Heart left ventricle (tissue), 16 donors: ENCODE results near the gene FAM111A. TPM values are rescaled to one million over a fixed set of nuclear protein-coding genes. Genes with fewer than 3 reads are reported as not detected.

Experiments
- ATAC-seq, 4 donors: fragments of 200-7000 bp; cut with Tn5 transposase; one replicate each; pipeline ENCODE4 v1.9.1; 2020 to 2022; ENCODE audit warnings: moderate library complexity in 4 of 4, mild to moderate bottlenecking in 3 of 4, moderate number of reproducible peaks in 1 of 4
- DNase-seq, 5 donors: peaks; one replicate each; pipeline ENCODE4 v3.0.0-alpha.2; 2020
- H3K27ac ChIP-seq, 12 donors: fragments of 200-600 bp; sonication (generic) in 4 of 12; one replicate each; pipeline versions ENCODE4 v1.5.0 to v1.8.0; 2016 to 2022; ENCODE audit warnings: mild to moderate bottlenecking in 2 of 12
- H3K27me3 ChIP-seq, 9 donors: fragments of 200-600 bp; sonication (generic) in 2 of 9; one replicate each; pipeline versions ENCODE4 v1.5.1 to v1.8.0; 2016 to 2022; ENCODE audit warnings: mild to moderate bottlenecking in 3 of 9
- H3K36me3 ChIP-seq, 9 donors: fragments of 200-600 bp; sonication (generic) in 2 of 9; one replicate each; pipeline versions ENCODE4 v1.5.0 to v1.8.0; 2018 to 2022; ENCODE audit warnings: mild to moderate bottlenecking in 2 of 9
- H3K4me1 ChIP-seq, 12 donors: fragments of 200-600 bp; sonication (generic) in 4 of 12; one replicate each; pipeline versions ENCODE4 v1.5.0 to v1.8.0; 2016 to 2022; ENCODE audit warnings: mild to moderate bottlenecking in 3 of 12
- H3K4me3 ChIP-seq, 12 donors: fragments of 200-600 bp; sonication (generic) in 4 of 12; one replicate each; pipeline versions ENCODE4 v1.5.0 to v1.8.0; 2017 to 2022; ENCODE audit warnings: mild to moderate bottlenecking in 9 of 12, moderate library complexity in 4 of 12
- H3K9me3 ChIP-seq, 12 donors: fragments of 200-600 bp; sonication (generic) in 4 of 12; one replicate each; pipeline versions ENCODE4 v1.5.0 to v1.8.0; 2016 to 2022; ENCODE audit warnings: mild to moderate bottlenecking in 1 of 12
- POLR2A ChIP-seq, 2 donors: fragments of 450-650 bp; IDR thresholded peaks; one replicate each; pipeline ENCODE4 v1.6.1; 2017; ENCODE audit warnings: antibody characterized with exemption in 2 of 2, mild to moderate bottlenecking in 2 of 2, moderate library complexity in 2 of 2
- WGBS, 4 donors: extraction: QIAGEN DNeasy Blood & Tissue Kit in 2 of 4; methylation state at CpG; one replicate each; pipeline versions ENCODE4 v1.1.5 to v1.1.7; 2013 to 2018; 5-methylcytosine and 5-hydroxymethylcytosine counted together
- intact Hi-C, 10 donors: fragments of 100-400 bp; cut with DNase I; formaldehyde crosslinking; loops; one replicate each; pipeline versions ENCODE4 v1.11.1 to v1.14.2; 2022
- polyA plus RNA-seq, 2 donors: library from polyadenylated mRNA; stranded (reverse); fragments of 200-250 nt; gene quantifications; one replicate each; pipeline ENCODE4 v1.2.3, GENCODE V29; 2013
- total RNA-seq, 9 donors: library from RNA; depleted of rRNA in 2 of 9; stranded (reverse); fragments of >200 nt in 2 of 9; fragmentation: NEBNext Ultra II Directional in 3 of 9; extraction: Animal tissue kit (Norgen Biotek cat#: 25700) in 3 of 9; gene quantifications; one replicate each; pipeline versions ENCODE4 v1.1.0 to v1.2.4, GENCODE V29; 2016 to 2023
- TF ChIP-seq, protein P1 (sequence below), 12 donors: fragments of 200-600 bp; sonication (generic) in 4 of 12; IDR thresholded peaks; one replicate each; pipeline versions ENCODE4 v1.5.0 to v1.8.0; 2018 to 2022; ENCODE audit warnings: antibody characterized with exemption in 12 of 12, mild to moderate bottlenecking in 5 of 12
- donor health status: ischemic (EF 13 %, LVEDD 7.1; RV severe dilation, severe dysfunction).
- donor health status: healthy with polysubstance abuse.
- donor health status: DM: no; HTN: yes; CAD: no.
- donor health status: DM: no; HTN: no; CAD: no.
- donor health status: ischemic (EF 25% LVEDD 6.9; RV normal size, moderate dysfunction).
- donor health status: ischemic (EF 25% LVEDD 5.7; RV mildly dilated, moderate dysfunction).
- donor health status: healthy.
- donor health status: DM: yes; HTN: yes; CAD: no.
- donor health status: ischemic (EF 35%, LVEDD 5.7; RV mildly dilated, moderate dysfunction).
- donor health status: nonischemic (EF 11% LVEDD 7.7; RV severe dilation, severe dysfunction).
- donor health status: DM: yes; HTN: yes; CAD: no.
- donor health status: PGD.
- donor health status: ischemic (EF 29% LVEDD 5.4; RV normal size, mild dysfunction).
- donor health status: nonischemic (EF 23%, LVEDD 6.1; RV moderate dilation, normal function).

Gene FAM111A
- total and polyA plus RNA-seq, 11 donors, result 3.3 to 38.3 (median 8.0) TPM

- H3K36me3 ChIP-seq, result peaks cover 0 to 60% (median 9%) of the 10 kb centered on the region in 9 donors
These were observed 48.4 kb downstream of the FAM111A start for GRCh38 chr11:59191095-59191494.

DNA sequence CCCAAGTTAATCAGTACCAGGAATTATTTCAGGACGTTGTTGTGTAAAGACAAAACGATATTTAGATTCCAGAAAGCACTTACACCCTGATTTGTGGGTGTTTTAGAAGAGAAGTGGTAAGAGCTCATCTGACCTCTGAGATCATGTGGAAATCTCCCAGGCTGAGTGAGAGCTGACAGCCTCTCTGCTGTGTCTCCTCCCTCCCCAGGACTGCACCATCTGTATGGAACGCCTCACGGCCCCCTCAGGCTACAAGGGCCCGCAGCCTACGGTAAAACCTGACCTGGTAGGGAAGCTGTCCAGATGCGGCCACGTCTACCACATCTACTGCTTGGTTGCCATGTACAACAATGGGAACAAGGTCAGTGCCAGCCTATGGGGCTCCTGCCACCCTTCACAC lies 49.2 kb downstream of the FAM111A start:
- intact Hi-C loops, result no loop called here
- DNase-seq (no peak), ATAC-seq (no peak)
- Histone ChIP-seq H3K9me3 (no peaks in the 10 kb centered on the region), H3K27ac (no peak overlapping the region), H3K4me1 (peaks cover 0 to 34% (median 6%) of the 10 kb centered on the region in 12 donors), H3K36me3 (peaks cover 0 to 68% (median 9%) of the 10 kb centered on the region in 9 donors), H3K27me3 (no peaks in the 10 kb centered on the region), H3K4me3 (no peak overlapping the region)
- TF ChIP-seq, protein P1, sequence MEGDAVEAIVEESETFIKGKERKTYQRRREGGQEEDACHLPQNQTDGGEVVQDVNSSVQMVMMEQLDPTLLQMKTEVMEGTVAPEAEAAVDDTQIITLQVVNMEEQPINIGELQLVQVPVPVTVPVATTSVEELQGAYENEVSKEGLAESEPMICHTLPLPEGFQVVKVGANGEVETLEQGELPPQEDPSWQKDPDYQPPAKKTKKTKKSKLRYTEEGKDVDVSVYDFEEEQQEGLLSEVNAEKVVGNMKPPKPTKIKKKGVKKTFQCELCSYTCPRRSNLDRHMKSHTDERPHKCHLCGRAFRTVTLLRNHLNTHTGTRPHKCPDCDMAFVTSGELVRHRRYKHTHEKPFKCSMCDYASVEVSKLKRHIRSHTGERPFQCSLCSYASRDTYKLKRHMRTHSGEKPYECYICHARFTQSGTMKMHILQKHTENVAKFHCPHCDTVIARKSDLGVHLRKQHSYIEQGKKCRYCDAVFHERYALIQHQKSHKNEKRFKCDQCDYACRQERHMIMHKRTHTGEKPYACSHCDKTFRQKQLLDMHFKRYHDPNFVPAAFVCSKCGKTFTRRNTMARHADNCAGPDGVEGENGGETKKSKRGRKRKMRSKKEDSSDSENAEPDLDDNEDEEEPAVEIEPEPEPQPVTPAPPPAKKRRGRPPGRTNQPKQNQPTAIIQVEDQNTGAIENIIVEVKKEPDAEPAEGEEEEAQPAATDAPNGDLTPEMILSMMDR (IDR thresholded peaks at IDR 0.05), result no peak
- no peak for TF ChIP-seq POLR2A (IDR thresholded peaks at IDR 0.05)
- WGBS, 4 donors, result 79 to 88% (median 86%) methylated on average over 8 of the region's 8 CpGs

More at GRCh38 chr11:59191095-59191494, 48.4 kb downstream of the FAM111A start:
- DNase-seq, result no peak
- Histone ChIP-seq H3K9me3 (no peaks in the 10 kb centered on the region), H3K4me3 (no peak overlapping the region), H3K27me3 (no peaks in the 10 kb centered on the region), H3K27ac (no peak overlapping the region), H3K4me1 (peaks cover 0 to 35% (median 6%) of the 10 kb centered on the region in 12 donors)
- intact Hi-C loops, result no loop called here
- TF ChIP-seq, protein P1 (IDR thresholded peaks at IDR 0.05), result no peak
- TF ChIP-seq POLR2A (IDR thresholded peaks at IDR 0.05), result no peak
- ATAC-seq, result no peak
- 71 to 99% (median 83%) methylated on average over 4 of the region's 4 CpGs for WGBS, 4 donors

DNA sequence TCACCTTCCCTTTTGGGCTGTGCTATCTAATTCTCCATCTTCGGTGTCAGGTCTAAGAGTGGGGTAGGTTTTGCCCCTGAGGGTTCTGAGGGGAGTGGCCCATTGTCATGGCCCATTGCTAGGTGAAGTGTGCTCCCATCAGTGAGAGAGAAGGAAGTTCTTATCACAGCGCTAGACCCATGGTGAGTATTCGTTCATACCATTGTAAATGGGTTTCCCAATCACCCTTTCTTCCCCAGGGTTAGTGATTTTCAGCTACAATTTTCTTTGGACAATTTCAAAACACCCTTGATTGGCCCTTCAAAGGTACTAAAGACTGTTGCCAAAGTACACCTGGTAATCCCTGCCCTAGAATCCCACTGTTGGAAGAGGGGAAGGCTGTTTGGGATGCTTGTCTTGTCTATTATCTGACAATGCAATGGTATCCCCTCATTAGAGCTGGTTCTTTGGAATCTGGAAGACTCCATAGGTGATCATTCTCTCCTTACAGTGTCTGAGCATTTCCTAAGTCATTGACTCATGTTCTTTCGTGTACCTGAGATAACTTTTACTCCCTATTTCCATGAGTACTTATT lies 49.9 kb downstream of the FAM111A start:
- Histone ChIP-seq H3K27ac (no peak overlapping the region), H3K9me3 (no peaks in the 10 kb centered on the region), H3K4me1 (peaks cover 0 to 29% (median 6%) of the 10 kb centered on the region in 12 donors), H3K4me3 (no peak overlapping the region), H3K27me3 (no peaks in the 10 kb centered on the region), H3K36me3 (peaks cover 0 to 69% (median 9%) of the 10 kb centered on the region in 9 donors)
- intact Hi-C loops, result no loop called here
- TF ChIP-seq, protein P1 (IDR thresholded peaks at IDR 0.05), result no peak
- TF ChIP-seq POLR2A (IDR thresholded peaks at IDR 0.05), result no peak
- 88 to 94% (median 91%) methylated on average over 4 of the region's 4 CpGs for WGBS, 4 donors
- DNase-seq (no peak), ATAC-seq (no peak)

- no peak for DNase-seq
- no peak for TF ChIP-seq POLR2A (IDR thresholded peaks at IDR 0.05)
- TF ChIP-seq, protein P1 (IDR thresholded peaks at IDR 0.05), result no peak
- no peak for ATAC-seq
- H3K9me3 ChIP-seq, result no peaks in the 10 kb centered on the region
- intact Hi-C loops, result no loop called here
- no peaks in the 10 kb centered on the region for H3K27me3 ChIP-seq
- peaks cover 0 to 69% (median 9%) of the 10 kb centered on the region in 9 donors for H3K36me3 ChIP-seq
- WGBS, 4 donors, result 85 to 90% (median 87%) methylated on average over 10 of the region's 10 CpGs
- no peak overlapping the region for H3K27ac ChIP-seq
- H3K4me3 ChIP-seq, result no peak overlapping the region
- peaks cover 0 to 26% (median 12%) of the 10 kb centered on the region in 12 donors for H3K4me1 ChIP-seq
These were observed 51.0 kb downstream of the FAM111A start for GRCh38 chr11:59193587-59194130.
